Measurements from ENCODE around the gene MPRIP.

The MPRIP gene

DNA sequence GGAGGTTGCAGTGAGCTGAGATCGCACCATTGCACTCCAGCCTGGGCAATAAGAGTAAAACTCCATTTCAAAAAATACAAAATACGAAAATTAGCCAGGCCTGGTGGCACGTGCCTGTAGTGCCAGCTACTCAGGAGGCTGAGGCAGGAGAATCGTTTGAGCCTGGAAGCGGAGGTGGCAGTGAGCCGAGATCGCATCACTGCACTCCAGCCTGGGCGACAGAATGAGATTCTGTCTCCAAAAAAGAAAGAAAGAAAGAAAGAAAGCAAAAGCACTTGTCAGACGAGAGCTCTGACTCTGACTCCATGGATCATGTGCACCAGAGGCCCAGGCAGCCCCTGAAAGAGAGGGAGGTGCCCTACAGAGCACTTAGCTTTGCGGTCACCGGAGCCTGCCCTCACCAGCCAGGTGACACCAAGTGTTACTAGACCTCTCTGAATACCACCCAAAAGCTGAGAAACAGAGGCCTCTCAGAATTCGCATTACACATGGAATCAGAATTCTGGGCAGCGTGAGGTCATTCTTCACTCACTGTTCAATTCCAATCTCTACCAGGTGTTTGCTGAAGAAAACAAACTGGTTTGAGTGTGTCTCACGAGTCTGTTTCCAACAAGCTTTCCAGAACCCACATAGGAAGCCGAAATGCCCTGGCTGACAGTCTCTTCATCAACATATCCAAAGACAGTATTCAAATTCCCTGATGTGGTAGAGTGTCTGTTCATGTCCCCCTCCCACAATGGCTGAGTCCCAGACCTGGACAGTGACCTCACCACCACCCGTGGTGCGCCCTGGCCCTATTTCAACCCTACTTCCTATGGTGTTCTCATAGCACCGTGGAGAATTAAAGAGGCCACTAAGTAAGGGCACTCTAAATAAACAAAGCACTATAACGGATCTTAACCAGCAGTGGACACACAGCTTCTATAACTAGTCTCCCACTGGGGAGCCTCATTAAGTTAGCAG is 193.2 kb downstream of the MPRIP start:
- Histone ChIP-seq H3K4me3 (ENCODE audit: low read length) (no peak overlapping the region), H2BK120ac (ENCODE audit: low read depth, low read length) (no peak overlapping the region), H3K27me3 (ENCODE audit: insufficient read depth, low read length, poor library complexity) (no peaks in the 10 kb centered on the region), H2BK15ac (replicated peaks; ENCODE audit: low read depth) (no peak overlapping the region), H2AK5ac (ENCODE audit: low read length) (no peak overlapping the region), H3K23ac (ENCODE audit: low read length) (no peak overlapping the region), H3K79me1 (ENCODE audit: low read length) (peaks cover 13% of the 10 kb centered on the region), H3K9ac (ENCODE audit: low read length) (peak overlapping the region; percentile 86), H4K8ac (ENCODE audit: low read depth, low read length) (no peak overlapping the region), H3K79me2 (ENCODE audit: control insufficient read depth, insufficient read depth, low read length) (peaks cover 13% of the 10 kb centered on the region), H2BK5ac (ENCODE audit: low read length) (no peak overlapping the region), H3K4me2 (ENCODE audit: low read length) (peak overlapping the region; percentile 70), H3K4me1 (ENCODE audit: control insufficient read depth, low read depth, low read length) (peaks cover 8% of the 10 kb centered on the region), H3K36me3 (ENCODE audit: control insufficient read depth, insufficient read depth, low read length) (peaks cover 4% of the 10 kb centered on the region), H3K18ac (ENCODE audit: low read length) (no peak overlapping the region), H4K5ac (ENCODE audit: low read length) (no peak overlapping the region), H3K4ac (ENCODE audit: low read depth, low read length) (no peak overlapping the region), H3K27ac (ENCODE audit: low read depth, low read length) (no peak overlapping the region), H3K56ac (ENCODE audit: low read length) (peak overlapping the region; percentile 15)
- DNase-seq = no peak
- WGBS (ENCODE audit: extremely low coverage, insufficient coverage, low lambda C conversion rate) = no CpG with 5 or more reads among the region's 19 CpGs

- Histone ChIP-seq H2BK15ac (replicated peaks; ENCODE audit: low read depth) (no peak overlapping the region), H3K4me2 (ENCODE audit: low read length) (peak overlapping the region; percentile 70), H2BK5ac (ENCODE audit: low read length) (peak overlapping the region; percentile 99), H3K56ac (ENCODE audit: low read length) (peak overlapping the region; percentile 99), H3K23ac (ENCODE audit: low read length) (no peak overlapping the region), H3K4me1 (ENCODE audit: control insufficient read depth, low read depth, low read length) (peaks cover 8% of the 10 kb centered on the region), H4K8ac (ENCODE audit: low read depth, low read length) (no peak overlapping the region), H2AK5ac (ENCODE audit: low read length) (no peak overlapping the region), H3K27me3 (ENCODE audit: insufficient read depth, low read length, poor library complexity) (no peaks in the 10 kb centered on the region), H3K27ac (ENCODE audit: low read depth, low read length) (peak overlapping the region; percentile 34), H2BK120ac (ENCODE audit: low read depth, low read length) (no peak overlapping the region), H3K18ac (ENCODE audit: low read length) (peak overlapping the region; percentile 43), H3K79me1 (ENCODE audit: low read length) (peaks cover 13% of the 10 kb centered on the region), H3K79me2 (ENCODE audit: control insufficient read depth, insufficient read depth, low read length) (peaks cover 13% of the 10 kb centered on the region), H3K36me3 (ENCODE audit: control insufficient read depth, insufficient read depth, low read length) (peaks cover 1% of the 10 kb centered on the region), H3K9ac (ENCODE audit: low read length) (peak overlapping the region; percentile 86), H4K5ac (ENCODE audit: low read length) (no peak overlapping the region), H3K4me3 (ENCODE audit: low read length) (peak overlapping the region; percentile 66), H3K4ac (ENCODE audit: low read depth, low read length) (no peak overlapping the region)
- peak; percentile 74 for DNase-seq
- WGBS (ENCODE audit: extremely low coverage, insufficient coverage, low lambda C conversion rate) = no CpG with 5 or more reads among the region's 31 CpGs
Observed at GRCh38 chr17:17236295-17237025, 194.2 kb downstream of the MPRIP start.

- peak; percentile 88 for DNase-seq
- peak within 1 kb of the TSS; percentile 91 for H3K18ac ChIP-seq (ENCODE audit: low read length)
- peaks cover 8% of the 10 kb centered on the region for H3K4me1 ChIP-seq (ENCODE audit: control insufficient read depth, low read depth, low read length)
- H3K27me3 ChIP-seq (ENCODE audit: insufficient read depth, low read length, poor library complexity) = no peaks in the 10 kb centered on the region
- H3K27ac ChIP-seq (ENCODE audit: low read depth, low read length) = peak within 1 kb of the TSS; percentile 34
- H3K36me3 ChIP-seq (ENCODE audit: control insufficient read depth, insufficient read depth, low read length) = no peaks in the 10 kb centered on the region
- H3K79me2 ChIP-seq (ENCODE audit: control insufficient read depth, insufficient read depth, low read length) = peaks cover 13% of the 10 kb centered on the region
- no peak within 1 kb of the TSS for H2AK5ac ChIP-seq (ENCODE audit: low read length)
- peak within 1 kb of the TSS; percentile 73 for H3K4me2 ChIP-seq (ENCODE audit: low read length)
- no peak within 1 kb of the TSS for H2BK120ac ChIP-seq (ENCODE audit: low read depth, low read length)
- H3K56ac ChIP-seq (ENCODE audit: low read length) = peak within 1 kb of the TSS; percentile 99
- H3K23ac ChIP-seq (ENCODE audit: low read length) = peak within 1 kb of the TSS; percentile 80
- H4K5ac ChIP-seq (ENCODE audit: low read length) = no peak within 1 kb of the TSS
- H3K9ac ChIP-seq (ENCODE audit: low read length) = peak within 1 kb of the TSS; percentile 86
- WGBS (ENCODE audit: extremely low coverage, insufficient coverage, low lambda C conversion rate) = no CpG with 5 or more reads among the region's 53 CpGs
- peak within 1 kb of the TSS; percentile 99 for H2BK5ac ChIP-seq (ENCODE audit: low read length)
- no peak within 1 kb of the TSS for H3K4ac ChIP-seq (ENCODE audit: low read depth, low read length)
- H4K8ac ChIP-seq (ENCODE audit: low read depth, low read length) = no peak within 1 kb of the TSS
- H3K4me3 ChIP-seq (ENCODE audit: low read length) = peak within 1 kb of the TSS; percentile 66
- peaks cover 13% of the 10 kb centered on the region for H3K79me1 ChIP-seq (ENCODE audit: low read length)
- no peak within 1 kb of the TSS for H2BK15ac ChIP-seq (replicated peaks; ENCODE audit: low read depth)
Observed at GRCh38 chr17:17237026-17237799, 195.0 kb downstream of the MPRIP start, which contains the start of gene FLCN. FLCN (minus strand) TSS chr17:17237168; CDS start chr17:17228137, 9,031 bp downstream.

GRCh38 chr17:17239832-17240231 is 197.6 kb downstream of the MPRIP start:
- H3K36me3 ChIP-seq (ENCODE audit: control insufficient read depth, insufficient read depth, low read length) = no peaks in the 10 kb centered on the region
- H3K27me3 ChIP-seq (ENCODE audit: insufficient read depth, low read length, poor library complexity) = no peaks in the 10 kb centered on the region
- peaks cover 11% of the 10 kb centered on the region for H3K79me1 ChIP-seq (ENCODE audit: low read length)
- H3K4me3 ChIP-seq (ENCODE audit: low read length) = no peak overlapping the region
- H3K23ac ChIP-seq (ENCODE audit: low read length) = no peak overlapping the region
- H3K18ac ChIP-seq (ENCODE audit: low read length) = no peak overlapping the region
- peaks cover 8% of the 10 kb centered on the region for H3K4me1 ChIP-seq (ENCODE audit: control insufficient read depth, low read depth, low read length)
- H3K27ac ChIP-seq (ENCODE audit: low read depth, low read length) = no peak overlapping the region
- H2BK15ac ChIP-seq (replicated peaks; ENCODE audit: low read depth) = no peak overlapping the region
- WGBS (ENCODE audit: extremely low coverage, insufficient coverage, low lambda C conversion rate) = no CpG with 5 or more reads among the region's 1 CpG
- no peak overlapping the region for H4K8ac ChIP-seq (ENCODE audit: low read depth, low read length)
- H3K56ac ChIP-seq (ENCODE audit: low read length) = no peak overlapping the region
- no peak overlapping the region for H4K5ac ChIP-seq (ENCODE audit: low read length)
- H2AK5ac ChIP-seq (ENCODE audit: low read length) = no peak overlapping the region
- no peak overlapping the region for H3K4me2 ChIP-seq (ENCODE audit: low read length)
- H3K79me2 ChIP-seq (ENCODE audit: control insufficient read depth, insufficient read depth, low read length) = peaks cover 13% of the 10 kb centered on the region
- H3K4ac ChIP-seq (ENCODE audit: low read depth, low read length) = no peak overlapping the region
- no peak overlapping the region for H2BK120ac ChIP-seq (ENCODE audit: low read depth, low read length)
- no peak overlapping the region for H3K9ac ChIP-seq (ENCODE audit: low read length)
- H2BK5ac ChIP-seq (ENCODE audit: low read length) = no peak overlapping the region
- DNase-seq = no peak

- Histone ChIP-seq H2BK15ac (replicated peaks; ENCODE audit: low read depth) (no peak overlapping the region), H2BK5ac (ENCODE audit: low read length) (no peak overlapping the region), H2BK120ac (ENCODE audit: low read depth, low read length) (no peak overlapping the region), H3K56ac (ENCODE audit: low read length) (no peak overlapping the region), H4K5ac (ENCODE audit: low read length) (no peak overlapping the region), H3K4me1 (ENCODE audit: control insufficient read depth, low read depth, low read length) (no peaks in the 10 kb centered on the region), H3K27ac (ENCODE audit: low read depth, low read length) (no peak overlapping the region), H3K9ac (ENCODE audit: low read length) (no peak overlapping the region), H3K27me3 (ENCODE audit: insufficient read depth, low read length, poor library complexity) (no peaks in the 10 kb centered on the region), H4K8ac (ENCODE audit: low read depth, low read length) (no peak overlapping the region), H2AK5ac (ENCODE audit: low read length) (no peak overlapping the region), H3K79me1 (ENCODE audit: low read length) (no peaks in the 10 kb centered on the region), H3K4ac (ENCODE audit: low read depth, low read length) (no peak overlapping the region), H3K23ac (ENCODE audit: low read length) (no peak overlapping the region), H3K18ac (ENCODE audit: low read length) (no peak overlapping the region), H3K4me3 (ENCODE audit: low read length) (no peak overlapping the region), H3K79me2 (ENCODE audit: control insufficient read depth, insufficient read depth, low read length) (no peaks in the 10 kb centered on the region), H3K36me3 (ENCODE audit: control insufficient read depth, insufficient read depth, low read length) (no peaks in the 10 kb centered on the region), H3K4me2 (ENCODE audit: low read length) (no peak overlapping the region)
- WGBS (ENCODE audit: extremely low coverage, insufficient coverage, low lambda C conversion rate) = no CpG with 5 or more reads among the region's 10 CpGs
- no peak for DNase-seq
Observed at GRCh38 chr17:17241656-17242055, 199.4 kb downstream of the MPRIP start.
